IgD-negative memory B cell (primary cell): ENCODE measurements around the gene NRM. TPM values are rescaled to one million over a fixed set of nuclear protein-coding genes. Genes with fewer than 3 reads are reported as not detected.
A peak's percentile ranks its signal among the peaks of the same experiment; 100 is the strongest.

Experiments used
- H3K27ac Mint-ChIP-seq, 3 donors: one replicate each; pipeline ENCODE4 v1.8.0; 2020 to 2022; ENCODE audit warnings: mild to moderate bottlenecking in 3 of 3, mixed read lengths in 3 of 3, moderate library complexity in 1 of 3
- H3K27me3 Mint-ChIP-seq: one replicate; pipeline ENCODE4 v1.8.0; 2021; ENCODE audit warnings: mixed read lengths
- H3K36me3 Mint-ChIP-seq: one replicate; pipeline ENCODE4 v1.8.0; 2020; ENCODE audit warnings: mild to moderate bottlenecking, mixed read lengths
- H3K4me1 Mint-ChIP-seq, 3 donors: one replicate each; pipeline ENCODE4 v1.8.0; 2020 to 2022; ENCODE audit warnings: mixed read lengths in 3 of 3, mild to moderate bottlenecking in 1 of 3
- H3K4me3 Mint-ChIP-seq, 4 donors: one replicate each; pipeline ENCODE4 v1.8.0; 2020 to 2022; ENCODE audit warnings: mild to moderate bottlenecking in 4 of 4, mixed read lengths in 4 of 4, moderate library complexity in 3 of 4
- H3K9me3 Mint-ChIP-seq, 3 donors: one replicate each; pipeline ENCODE4 v1.8.0; 2020 to 2021; ENCODE audit warnings: mixed read lengths in 3 of 3, mild to moderate bottlenecking in 1 of 3
- polyA plus RNA-seq: library from polyadenylated mRNA; unstranded; fragments of 300-500 nt; fragmentation: Illumina TruSeq; gene quantifications from one replicate; pipeline ENCODE4 v1.2.3, GENCODE V29; 2021

The NRM gene
- polyA plus RNA-seq, 1 donor from 2014 or later: 56.1 TPM

- no peaks in the 10 kb centered on the region for H3K27me3 Mint-ChIP-seq
- peaks cover 9% of the 10 kb centered on the region for H3K36me3 Mint-ChIP-seq
- peaks cover 0 to 1% (median 0%) of the 10 kb centered on the region in 3 donors for H3K9me3 Mint-ChIP-seq
- H3K27ac Mint-ChIP-seq: peak overlapping the region; percentile 98 to 100 (median 98)
- H3K4me3 Mint-ChIP-seq: peak overlapping the region; percentile 99 to 100 (median 100)
- peaks cover 34 to 44% (median 36%) of the 10 kb centered on the region in 3 donors for H3K4me1 Mint-ChIP-seq
These were observed 3.7 kb downstream of the NRM start for GRCh38 chr6:30686908-30687658.

GRCh38 chr6:30686009-30686907 lies 4.5 kb downstream of the NRM start, which contains the start of gene PPP1R18:
Gene PPP1R18, minus strand, starts transcription at chr6:30686645. Its CDS starts 627 bp downstream, at chr6:30686018.
- Mint-ChIP-seq H3K27ac (peak within 1 kb of the TSS; percentile 98 to 100 (median 98)), H3K9me3 (peaks cover 0 to 1% (median 0%) of the 10 kb centered on the region in 3 donors), H3K4me3 (peak within 1 kb of the TSS; percentile 99 to 100 (median 100)), H3K27me3 (no peaks in the 10 kb centered on the region), H3K36me3 (peaks cover 9% of the 10 kb centered on the region), H3K4me1 (peaks cover 32 to 47% (median 33%) of the 10 kb centered on the region in 3 donors)

DNA sequence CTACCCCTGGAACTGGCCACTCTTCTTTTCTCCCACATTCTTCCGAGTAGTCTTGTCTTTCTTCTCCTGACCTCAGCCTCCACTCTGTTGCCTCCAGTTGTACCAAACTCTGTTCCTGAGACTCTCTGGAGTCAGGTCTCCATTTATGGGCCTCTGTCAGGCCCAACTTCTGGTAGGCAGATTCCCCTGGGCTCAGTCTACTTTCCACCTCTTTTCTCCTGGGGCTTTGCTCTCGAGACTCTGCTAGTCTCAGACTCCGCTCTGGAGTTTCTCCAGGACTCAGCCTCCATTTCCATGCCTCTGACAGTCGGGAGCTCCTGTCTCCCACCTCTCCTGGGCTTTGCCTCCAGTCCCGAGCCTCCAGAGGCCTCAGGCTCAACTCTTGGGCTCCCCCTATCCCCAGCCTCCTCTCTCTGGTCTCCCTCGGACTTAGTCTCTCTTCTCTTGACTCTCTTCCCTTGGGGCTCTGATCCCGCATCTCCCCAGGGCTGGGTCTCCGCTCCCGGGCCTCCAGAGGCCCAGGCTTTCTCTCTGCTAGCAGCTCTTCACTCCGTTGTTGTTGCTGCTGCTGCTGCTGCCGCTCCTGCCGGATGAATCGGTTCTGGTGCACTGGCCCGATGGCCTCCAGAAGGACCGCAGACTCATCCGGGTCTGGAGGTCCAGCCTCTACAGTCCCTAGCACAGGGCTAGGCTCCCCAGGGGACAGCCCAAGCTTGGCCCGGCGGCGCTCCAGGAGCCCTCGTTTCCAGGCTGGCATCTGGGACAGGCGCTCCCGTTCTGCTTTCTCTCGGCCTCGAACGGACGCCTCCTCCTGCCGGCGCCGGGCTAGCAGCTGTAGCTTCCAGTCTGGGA lies 5.4 kb downstream of the NRM start:
- Mint-ChIP-seq H3K27ac (peak overlapping the region; percentile 71 to 100 (median 98)), H3K9me3 (peaks cover 0 to 1% (median 0%) of the 10 kb centered on the region in 3 donors), H3K36me3 (peaks cover 10% of the 10 kb centered on the region), H3K4me3 (peak overlapping the region; percentile 99 to 100 (median 100)), H3K4me1 (peaks cover 30 to 46% (median 33%) of the 10 kb centered on the region in 3 donors), H3K27me3 (no peaks in the 10 kb centered on the region)

GRCh38 chr6:30684386-30685156 lies 6.2 kb downstream of the NRM start:
- Mint-ChIP-seq H3K27me3 (no peaks in the 10 kb centered on the region), H3K4me3 (peak overlapping the region; percentile 99 to 100 (median 100)), H3K4me1 (peaks cover 29 to 46% (median 31%) of the 10 kb centered on the region in 3 donors), H3K27ac (peak overlapping the region; percentile 98 to 100 (median 98)), H3K36me3 (peaks cover 12% of the 10 kb centered on the region), H3K9me3 (peaks cover 0 to 1% (median 0%) of the 10 kb centered on the region in 3 donors)

DNA sequence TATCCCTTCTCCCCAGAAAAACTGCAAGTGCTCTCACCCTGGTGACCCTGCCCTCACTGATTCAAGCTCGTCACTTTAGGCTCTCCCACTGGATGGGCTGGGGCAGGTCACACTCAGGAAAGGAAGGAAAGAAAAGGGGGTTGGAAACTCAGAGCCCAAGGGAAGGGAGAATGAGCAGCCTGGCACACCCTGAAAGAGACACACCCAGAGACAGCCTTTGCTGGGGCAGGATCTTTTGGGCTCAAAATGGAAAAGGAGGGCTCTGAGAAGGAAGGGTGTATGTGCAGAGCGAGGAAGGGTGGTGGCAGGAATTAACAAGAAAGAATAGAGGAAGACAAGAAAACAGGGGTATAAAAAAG lies 6.8 kb downstream of the NRM start:
- peaks cover 14% of the 10 kb centered on the region for H3K36me3 Mint-ChIP-seq
- peaks cover 0 to 1% (median 0%) of the 10 kb centered on the region in 3 donors for H3K9me3 Mint-ChIP-seq
- H3K4me1 Mint-ChIP-seq: peaks cover 27 to 46% (median 29%) of the 10 kb centered on the region in 3 donors

DNA sequence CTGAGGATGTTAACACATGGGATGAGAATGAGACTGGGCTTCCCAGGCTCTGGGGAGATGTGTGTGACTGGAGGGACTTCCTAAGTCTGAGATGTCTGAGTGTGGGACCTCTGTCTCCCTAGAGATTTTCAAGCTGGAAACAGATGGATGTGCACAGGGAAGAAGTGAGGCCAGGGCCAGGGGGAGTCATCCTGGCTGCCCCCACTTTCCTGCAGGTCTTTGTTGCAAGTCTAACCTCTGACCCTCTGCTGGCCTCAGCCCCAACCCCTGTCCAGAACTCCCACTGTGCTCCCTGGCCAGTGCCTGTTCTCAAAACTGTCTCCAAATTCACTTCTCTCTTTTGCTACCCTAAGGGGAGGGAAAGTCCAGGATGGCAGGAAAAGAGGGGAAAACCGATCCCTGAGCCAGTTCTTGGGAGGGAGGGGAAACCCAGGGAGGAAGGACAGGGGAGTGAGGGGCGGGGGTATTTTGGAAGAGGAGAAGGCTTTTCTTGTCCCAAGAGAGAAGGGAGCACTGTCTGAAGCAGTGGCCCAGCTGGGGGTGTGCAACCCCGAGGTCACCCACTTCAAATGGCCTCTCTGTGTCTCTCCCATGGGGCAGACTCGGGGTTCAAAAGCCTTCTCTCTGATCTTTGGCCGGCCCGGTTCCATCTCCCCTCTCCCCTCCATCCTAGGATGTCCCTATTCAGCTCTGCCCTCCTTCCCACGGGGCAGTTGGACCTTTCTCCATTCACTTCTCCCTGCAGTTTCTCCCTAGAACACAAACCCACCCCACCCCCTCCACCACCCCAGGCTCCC lies 7.4 kb downstream of the NRM start:
- peaks cover 0 to 1% (median 0%) of the 10 kb centered on the region in 3 donors for H3K9me3 Mint-ChIP-seq
- peaks cover 24 to 43% (median 25%) of the 10 kb centered on the region in 3 donors for H3K4me1 Mint-ChIP-seq
- H3K27ac Mint-ChIP-seq: peak overlapping the region; percentile 98 to 100 (median 98)
- H3K36me3 Mint-ChIP-seq: peaks cover 15% of the 10 kb centered on the region
- H3K4me3 Mint-ChIP-seq: peak overlapping the region; percentile 99 to 100 (median 100)
- no peaks in the 10 kb centered on the region for H3K27me3 Mint-ChIP-seq

More for the DNA sequence above, 6.8 kb downstream of the NRM start:
- no peaks in the 10 kb centered on the region for H3K27me3 Mint-ChIP-seq
- peak overlapping the region; percentile 98 to 100 (median 98) for H3K27ac Mint-ChIP-seq
- H3K4me3 Mint-ChIP-seq: peak overlapping the region; percentile 99 to 100 (median 100)

GRCh38 chr6:30682143-30683117 lies 8.4 kb downstream of the NRM start:
- H3K4me3 Mint-ChIP-seq: peak overlapping the region; percentile 99 to 100 (median 100)
- H3K9me3 Mint-ChIP-seq: peaks cover 0 to 1% (median 0%) of the 10 kb centered on the region in 3 donors
- peaks cover 19 to 38% (median 19%) of the 10 kb centered on the region in 3 donors for H3K4me1 Mint-ChIP-seq
- H3K36me3 Mint-ChIP-seq: peaks cover 13% of the 10 kb centered on the region
- H3K27me3 Mint-ChIP-seq: no peaks in the 10 kb centered on the region
- H3K27ac Mint-ChIP-seq: peak overlapping the region; percentile 98 to 100 (median 98)

DNA sequence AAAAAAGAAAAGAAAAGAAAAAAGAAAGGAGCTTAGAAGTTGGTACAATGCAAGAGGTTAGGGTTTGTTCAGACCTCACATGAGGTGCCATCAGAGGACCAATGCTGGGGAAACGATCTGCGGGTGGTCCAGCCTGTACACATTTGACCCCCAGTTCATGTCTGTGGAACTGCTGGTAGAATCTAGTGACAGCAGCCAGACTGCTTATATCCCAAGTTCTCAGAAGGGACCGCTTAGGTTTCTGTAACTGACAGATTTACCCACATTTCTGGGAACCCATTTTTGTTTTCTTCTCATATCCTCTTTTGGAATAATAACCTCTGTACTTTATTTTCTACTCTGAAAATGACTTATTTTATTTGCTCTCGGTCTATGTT lies 9.0 kb downstream of the NRM start:
- Mint-ChIP-seq H3K4me1 (peaks cover 19 to 38% (median 19%) of the 10 kb centered on the region in 3 donors), H3K27ac (peak overlapping the region; percentile 98 to 100 (median 98)), H3K9me3 (peaks cover 0 to 1% (median 0%) of the 10 kb centered on the region in 3 donors), H3K4me3 (peak overlapping the region; percentile 99 to 100 (median 100)), H3K36me3 (peaks cover 14% of the 10 kb centered on the region), H3K27me3 (no peaks in the 10 kb centered on the region)

DNA sequence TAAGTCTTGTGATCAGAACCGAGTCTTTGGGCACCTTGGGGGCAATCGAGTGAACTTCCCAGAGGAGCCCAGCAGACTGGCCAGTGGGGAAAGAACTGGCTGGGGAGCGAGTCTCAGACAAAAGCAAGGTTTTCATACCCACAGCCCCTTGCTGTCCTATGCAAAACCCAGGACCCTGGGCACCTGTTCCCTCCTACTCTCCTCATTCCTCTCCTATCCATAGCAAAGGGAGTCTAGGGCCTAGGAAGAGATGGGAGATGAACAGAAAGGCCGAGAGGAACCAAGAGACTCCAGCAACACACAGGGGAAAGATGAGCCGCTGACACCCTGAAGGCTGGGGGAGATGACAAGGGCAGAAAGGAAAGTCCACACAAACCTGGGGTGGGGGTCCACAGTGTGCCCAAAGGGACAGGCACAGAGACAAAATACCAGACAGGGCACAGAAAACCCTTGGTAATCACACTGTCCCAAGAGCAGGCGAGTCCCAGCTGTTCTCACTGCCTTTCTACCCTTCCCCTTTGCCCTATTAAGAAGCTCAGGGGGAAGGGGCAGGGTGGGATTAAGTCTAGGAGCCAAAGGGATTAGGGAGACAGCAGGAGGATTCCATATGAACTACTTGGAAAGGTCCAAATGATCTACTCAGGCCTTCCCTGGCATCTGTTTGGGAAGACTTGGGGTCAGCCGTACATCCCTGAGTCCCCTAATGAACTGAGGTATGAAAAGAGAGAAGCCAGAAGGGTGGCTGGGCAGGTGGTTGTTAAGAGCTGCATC lies 10.8 kb downstream of the NRM start:
- Mint-ChIP-seq H3K4me3 (peak overlapping the region; percentile 99 to 100 (median 100)), H3K36me3 (peaks cover 16% of the 10 kb centered on the region), H3K9me3 (no peaks in the 10 kb centered on the region), H3K4me1 (peaks cover 23 to 43% (median 23%) of the 10 kb centered on the region in 3 donors), H3K27ac (peak overlapping the region; percentile 98 to 100 (median 98)), H3K27me3 (no peaks in the 10 kb centered on the region)

GRCh38 chr6:30678964-30679726 lies 11.6 kb downstream of the NRM start:
- no peaks in the 10 kb centered on the region for H3K27me3 Mint-ChIP-seq
- peaks cover 23 to 43% (median 25%) of the 10 kb centered on the region in 3 donors for H3K4me1 Mint-ChIP-seq
- peaks cover 15% of the 10 kb centered on the region for H3K36me3 Mint-ChIP-seq

More at GRCh38 chr6:30678964-30679726, 11.6 kb downstream of the NRM start:
- Mint-ChIP-seq H3K4me3 (peak overlapping the region; percentile 99 to 100 (median 100)), H3K27ac (peak overlapping the region; percentile 57 to 100 (median 98)), H3K9me3 (no peaks in the 10 kb centered on the region)
